ENCODE data around the gene FDX1.
A peak's percentile ranks its signal among the peaks of the same experiment; 100 is the strongest.

FDX1 gene

DNA sequence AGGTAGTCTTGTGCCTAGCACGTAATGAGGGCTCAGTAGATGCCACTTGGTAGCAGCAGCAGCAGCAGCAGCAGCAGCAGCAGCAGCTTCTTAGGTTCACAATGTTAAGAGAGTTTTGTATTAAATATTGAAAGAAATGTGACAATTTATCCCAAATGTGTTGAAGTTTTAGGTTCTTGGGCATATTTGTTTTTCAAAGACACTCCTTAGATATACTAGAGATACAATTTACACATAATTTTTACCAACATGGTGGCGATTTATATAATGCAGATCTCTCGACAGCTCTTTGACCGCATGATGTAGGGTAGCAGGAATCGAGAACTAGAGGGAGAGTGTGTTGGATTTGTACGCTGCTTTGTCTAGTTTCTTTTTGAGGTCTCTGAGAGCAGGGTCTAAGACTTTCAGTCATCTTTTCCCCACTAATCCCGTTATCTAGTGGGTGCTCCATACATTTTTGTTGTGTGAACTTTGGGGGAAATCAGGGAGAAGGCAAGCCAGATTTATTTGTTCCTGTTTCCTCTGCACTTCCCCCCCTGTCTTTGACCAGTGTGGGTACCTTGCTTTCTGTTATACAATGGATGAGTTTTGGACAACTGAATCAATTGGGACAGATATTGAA, 1.4 kb downstream of the FDX1 start:
- DNase-seq (ENCODE audit: low read depth in 2 of 2): no peak

DNA sequence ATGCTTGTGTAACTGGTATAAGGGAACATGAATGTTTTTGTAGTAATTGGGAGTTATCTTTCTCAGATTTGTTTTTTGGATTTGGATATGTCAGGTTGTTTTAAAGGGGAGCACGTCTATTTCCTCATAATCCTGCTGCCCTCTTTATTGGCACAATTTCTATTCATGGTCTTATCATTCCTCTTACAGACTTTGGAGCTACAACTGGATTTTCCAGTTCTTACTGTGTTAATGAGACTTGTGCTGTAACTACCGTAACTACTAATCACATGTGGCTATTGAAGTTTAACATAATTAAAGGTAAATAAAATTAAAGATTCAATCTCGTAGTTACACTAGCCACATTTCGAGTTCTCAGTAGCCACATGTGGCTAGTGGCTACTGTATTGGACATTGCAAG, 1.9 kb downstream of the FDX1 start:
- DNase-seq (ENCODE audit: low read depth in 2 of 2): no peak

DNA sequence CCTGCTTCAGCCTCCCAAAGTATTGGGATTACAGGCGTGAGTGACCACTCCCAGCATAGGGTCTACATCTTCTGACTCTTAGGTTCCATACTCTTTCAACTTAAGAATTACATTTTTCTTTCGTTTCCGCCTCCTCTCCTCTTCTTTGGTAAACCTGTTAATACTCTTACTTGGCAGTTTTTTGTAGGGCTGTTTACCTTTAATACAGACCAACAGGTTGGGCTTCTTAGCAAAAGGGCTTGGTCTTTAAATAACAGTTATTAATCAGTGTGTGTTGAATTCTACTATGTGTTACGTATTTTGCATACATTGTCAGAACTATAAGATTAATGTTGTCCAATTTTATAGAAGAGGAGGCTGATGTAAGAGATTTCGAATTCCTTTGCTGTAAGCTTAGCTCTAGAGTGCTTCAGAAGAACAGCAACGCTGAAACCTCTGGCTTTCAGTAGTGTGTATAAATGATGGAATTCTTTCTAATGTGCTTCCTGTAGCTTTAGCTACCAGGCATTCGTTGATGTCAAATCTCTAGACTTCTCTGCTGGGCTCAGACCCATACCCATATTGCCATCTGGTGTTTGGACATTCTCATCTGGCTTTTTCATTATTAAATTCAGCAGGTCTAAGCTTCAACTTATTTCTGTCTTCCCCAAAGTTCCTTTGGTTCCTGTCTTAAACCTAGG, 3.1 kb downstream of the FDX1 start:
- DNase-seq (ENCODE audit: low read depth in 2 of 2): peak in 1 of 2 experiments; percentile 17

DNA sequence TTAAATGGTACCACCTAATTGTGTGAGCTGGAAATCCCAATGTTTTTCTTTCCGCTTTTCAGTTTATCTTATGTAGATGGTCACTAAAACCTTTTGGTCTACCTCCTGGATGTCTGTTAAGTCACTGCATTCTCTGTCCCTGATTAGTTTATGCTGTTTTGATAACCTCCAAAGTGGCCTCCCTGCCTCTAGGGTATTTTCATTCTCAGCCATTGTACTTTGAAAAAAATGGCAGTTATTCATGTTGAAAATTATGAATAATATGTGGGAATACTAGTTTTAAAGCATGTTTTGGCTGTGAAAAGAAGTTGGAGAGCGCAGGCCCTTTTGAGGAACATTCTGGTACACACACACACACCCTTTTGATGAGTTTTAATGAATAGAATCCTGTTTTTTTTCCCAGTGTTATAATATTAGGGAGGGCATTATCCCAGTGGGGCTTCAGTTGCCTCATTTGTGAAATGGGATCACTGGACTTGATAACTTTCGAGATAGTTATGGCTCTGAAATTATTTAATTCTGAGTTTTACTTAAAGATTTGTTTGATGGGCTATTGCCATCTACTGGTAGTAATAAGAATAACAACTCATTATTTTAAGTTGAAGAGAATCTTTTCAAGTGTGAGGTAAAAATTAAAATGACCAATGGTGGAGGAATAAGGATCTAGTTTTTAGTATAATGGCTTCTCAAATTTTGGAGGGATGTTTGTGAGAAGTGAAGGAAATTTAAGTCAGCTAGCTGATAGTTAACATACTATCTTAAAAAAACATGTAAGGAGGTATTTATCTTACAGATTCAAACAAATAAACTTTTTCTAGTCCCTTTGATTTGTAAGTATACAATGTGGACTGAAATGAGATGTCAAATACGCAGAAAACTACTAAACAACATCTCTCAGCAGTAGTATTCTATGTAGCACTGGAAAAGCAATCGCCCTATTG, 3.9 kb downstream of the FDX1 start:
- DNase-seq (ENCODE audit: low read depth in 2 of 2): peak in 1 of 2 experiments; percentile 20

DNA sequence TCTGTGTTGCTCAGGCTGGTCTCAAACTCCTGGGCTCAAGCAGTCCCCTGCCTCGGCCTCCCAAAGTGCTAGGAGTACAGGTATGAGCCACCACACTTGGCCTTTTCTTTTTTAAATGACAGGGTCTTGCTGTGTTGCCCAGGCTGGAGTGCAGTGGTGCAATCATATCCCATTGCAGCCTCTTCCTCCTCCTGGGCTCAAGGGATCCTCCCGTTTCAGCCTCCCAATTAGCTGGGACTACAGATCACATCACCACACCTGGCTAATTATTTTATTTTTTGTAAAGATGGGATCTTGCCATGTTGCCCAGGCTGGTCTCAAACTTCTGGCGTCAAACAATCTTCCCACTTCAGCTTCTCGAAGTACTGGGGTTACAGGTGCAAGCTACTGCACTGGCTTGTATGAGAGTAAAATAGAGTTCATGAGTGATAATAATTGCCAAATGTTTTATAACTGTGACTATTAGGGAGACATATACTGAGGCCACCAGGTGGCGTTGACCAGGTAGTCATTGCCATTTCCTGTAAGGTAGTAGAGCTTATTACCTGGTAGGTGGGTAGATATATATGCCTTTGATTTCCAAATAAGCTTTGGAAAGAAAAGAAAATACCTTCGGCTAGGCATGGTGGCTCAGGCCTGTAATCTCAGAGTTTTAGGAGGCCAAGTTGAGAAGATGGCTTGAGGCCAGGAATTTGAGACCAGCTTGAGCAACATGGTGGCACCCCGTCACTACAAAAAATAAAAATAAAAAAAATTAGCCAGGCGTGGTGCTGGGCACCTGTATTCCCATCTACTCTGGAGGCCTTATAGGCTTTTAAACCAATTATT, 5.4 kb downstream of the FDX1 start:
- DNase-seq (ENCODE audit: low read depth in 2 of 2): no peak

DNA sequence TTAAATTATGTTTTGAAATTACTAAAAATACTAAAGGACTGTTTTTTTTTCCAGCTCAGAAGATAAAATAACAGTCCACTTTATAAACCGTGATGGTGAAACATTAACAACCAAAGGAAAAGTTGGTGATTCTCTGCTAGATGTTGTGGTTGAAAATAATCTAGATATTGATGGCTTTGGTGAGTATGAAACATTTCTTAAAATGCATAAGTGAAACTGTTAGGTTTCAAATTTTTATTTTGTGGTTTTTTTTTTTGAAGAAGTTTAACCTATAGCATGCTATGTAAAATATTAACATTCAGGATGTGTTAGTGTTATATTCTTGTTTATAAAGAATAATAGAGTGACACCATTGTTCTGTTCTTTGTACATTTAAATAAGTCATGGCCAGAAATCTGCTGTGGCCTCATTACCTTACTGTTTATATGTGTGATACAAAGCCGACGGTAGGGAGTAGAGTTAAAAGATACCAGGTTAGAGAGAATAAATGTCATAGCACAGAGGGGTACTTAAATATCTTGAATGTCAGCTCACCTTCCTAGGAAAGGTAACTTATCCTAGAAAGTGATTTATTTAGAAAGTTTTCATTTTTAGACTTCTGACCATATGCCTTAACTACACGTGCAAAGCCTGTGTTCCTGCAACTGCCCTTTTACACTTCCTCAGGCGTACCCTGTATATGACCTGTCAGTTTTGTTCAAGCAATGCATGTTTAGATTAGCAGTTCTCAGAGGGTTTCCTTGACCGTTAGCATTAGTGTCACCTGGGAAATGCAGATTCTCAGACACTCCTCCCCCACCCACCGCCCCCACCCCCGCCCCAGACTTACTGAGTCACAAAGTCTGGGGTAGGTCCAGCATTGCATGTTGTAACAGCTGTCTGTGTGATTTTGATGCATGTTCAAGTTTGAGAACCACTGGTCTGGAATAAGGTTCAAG, 6.3 kb downstream of the FDX1 start:
- no peak for DNase-seq (ENCODE audit: low read depth in 2 of 2)

DNA sequence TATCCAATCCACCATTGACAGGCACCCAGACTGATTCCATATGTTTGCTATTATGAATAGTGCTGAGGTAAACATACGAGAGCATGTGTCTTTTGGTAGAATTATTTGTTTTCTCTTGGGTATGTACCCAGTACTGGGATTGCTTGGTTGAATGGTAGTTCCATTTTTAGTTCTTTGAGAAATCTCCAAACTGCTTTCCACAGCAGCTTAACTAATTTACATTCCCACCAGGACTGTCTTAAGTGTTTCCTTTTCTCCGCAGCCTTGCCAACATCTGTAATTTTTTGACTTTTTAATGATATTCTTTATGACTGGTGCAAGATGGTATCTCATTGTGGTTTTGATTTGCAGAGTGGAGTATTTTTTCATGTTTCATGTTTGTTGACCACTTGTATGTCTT, 8.3 kb downstream of the FDX1 start:
- peak in 1 of 2 experiments; percentile 10 for DNase-seq (ENCODE audit: low read depth in 2 of 2)

DNA sequence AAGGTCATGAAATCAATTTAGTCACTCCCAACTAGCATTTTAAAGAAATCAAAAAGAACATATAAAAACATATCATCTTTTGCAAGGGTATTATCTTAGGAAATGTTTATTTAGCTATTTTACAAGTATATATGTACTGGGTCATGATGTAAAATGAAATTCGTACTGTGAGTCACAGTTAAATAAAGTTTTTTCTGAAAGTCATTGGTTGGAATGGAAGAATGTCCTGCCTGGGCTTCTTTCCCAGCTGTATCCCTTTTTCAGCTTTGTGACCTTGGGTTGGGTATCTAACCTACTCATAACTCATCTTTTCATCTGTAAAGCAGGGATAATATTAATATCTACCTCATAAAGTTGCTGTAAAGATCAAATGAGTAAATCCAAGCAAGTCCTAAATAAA, 15.7 kb downstream of the FDX1 start:
- DNase-seq (ENCODE audit: low read depth in 2 of 2): no peak

DNA sequence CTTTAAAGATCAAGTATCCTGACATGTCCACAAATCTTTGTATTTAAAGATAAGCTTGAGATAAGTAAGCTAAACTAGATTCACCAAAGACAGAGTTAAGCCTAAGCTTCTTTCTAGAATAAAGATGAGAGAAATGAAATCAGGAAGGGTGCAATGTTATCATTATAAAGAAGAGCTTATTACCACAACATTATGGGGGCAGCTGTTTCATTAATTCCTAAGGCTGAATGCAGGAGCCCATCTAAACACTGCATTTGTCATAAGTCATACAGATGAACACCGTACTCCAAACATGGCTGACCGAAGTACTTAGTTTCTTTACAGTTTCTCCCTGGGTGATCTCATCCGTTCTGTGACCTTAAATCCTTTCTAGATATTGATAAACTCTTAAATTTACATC, 16.3 kb downstream of the FDX1 start:
- DNase-seq (ENCODE audit: low read depth in 2 of 2): no peak

DNA sequence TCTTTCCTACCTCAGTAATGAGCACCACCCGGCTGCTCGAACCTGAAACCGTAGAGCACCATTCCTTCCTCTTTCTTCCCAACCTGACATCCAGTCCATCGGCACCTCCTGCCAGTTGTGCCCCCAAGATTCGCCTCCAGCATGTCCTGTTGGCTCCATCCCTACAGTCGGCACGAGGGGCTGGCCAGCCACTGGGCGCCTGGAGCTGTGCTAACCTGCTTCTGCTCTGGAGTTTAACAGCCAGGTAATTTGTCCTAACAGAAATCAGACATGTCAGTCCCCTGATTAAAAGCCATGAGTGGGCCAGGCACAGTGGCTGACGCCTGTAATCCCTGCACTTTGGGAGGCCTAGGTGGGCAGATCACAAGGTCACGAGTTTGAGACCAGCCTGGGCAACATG, 16.8 kb downstream of the FDX1 start:
- DNase-seq (ENCODE audit: low read depth in 2 of 2): no peak

DNA sequence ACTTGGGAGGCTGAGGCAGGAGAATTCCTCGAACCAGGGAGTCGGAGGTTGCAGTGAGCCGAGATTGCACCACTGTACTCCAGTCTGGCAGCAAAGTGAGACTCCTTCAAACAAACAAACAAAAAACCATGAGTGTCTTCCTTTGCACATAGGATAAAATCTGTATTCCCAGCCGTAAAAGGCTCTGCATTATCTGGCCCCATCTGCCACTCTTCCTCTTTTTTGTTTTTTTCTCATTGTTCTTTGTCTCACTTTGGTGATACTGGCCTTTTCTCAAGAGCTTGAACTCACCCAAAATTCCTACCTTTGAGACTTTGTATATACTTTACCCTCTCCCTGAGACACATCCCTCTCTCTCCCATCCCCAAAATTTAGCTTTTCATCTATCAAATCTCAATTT, 17.6 kb downstream of the FDX1 start:
- no peak for DNase-seq (ENCODE audit: low read depth in 2 of 2)

DNA sequence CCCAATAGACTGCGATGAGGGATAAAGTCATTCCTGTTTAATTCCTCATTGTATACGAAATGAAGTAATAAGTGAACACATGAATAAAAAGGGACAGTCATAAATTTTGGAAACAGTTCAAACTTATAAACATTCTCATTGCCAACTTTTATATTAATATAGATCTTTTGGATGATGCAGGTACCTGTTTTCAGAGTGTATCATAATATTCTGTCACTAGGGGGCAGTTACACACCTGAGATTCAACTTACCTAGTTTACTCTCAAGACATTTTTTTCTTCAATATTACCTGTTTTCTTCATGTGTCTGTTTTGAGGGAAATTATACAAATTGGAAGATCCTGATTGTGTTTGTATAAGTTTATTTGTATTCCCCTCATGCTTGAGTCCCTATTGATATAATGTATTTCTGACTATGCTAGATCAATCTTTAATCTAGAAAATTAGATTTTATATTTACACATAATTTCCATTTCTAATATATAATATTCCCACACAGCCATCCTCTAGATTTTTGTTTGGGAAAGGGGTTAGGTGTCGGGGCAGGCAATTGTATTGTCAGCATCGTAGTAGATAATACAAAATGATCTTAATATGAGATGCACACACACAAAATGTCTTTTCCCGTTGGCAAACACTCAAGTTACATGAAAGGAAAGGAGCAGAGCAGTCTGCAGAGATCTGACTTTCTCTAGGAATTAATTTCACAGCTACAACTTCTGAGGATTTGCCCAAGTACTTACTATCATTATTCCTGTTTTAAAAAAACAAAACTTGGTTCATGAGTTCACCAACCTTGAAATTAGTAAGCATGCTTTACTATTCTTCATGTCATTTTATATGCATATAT, 18.4 kb downstream of the FDX1 start:
- no peak for DNase-seq (ENCODE audit: low read depth in 2 of 2)

DNA sequence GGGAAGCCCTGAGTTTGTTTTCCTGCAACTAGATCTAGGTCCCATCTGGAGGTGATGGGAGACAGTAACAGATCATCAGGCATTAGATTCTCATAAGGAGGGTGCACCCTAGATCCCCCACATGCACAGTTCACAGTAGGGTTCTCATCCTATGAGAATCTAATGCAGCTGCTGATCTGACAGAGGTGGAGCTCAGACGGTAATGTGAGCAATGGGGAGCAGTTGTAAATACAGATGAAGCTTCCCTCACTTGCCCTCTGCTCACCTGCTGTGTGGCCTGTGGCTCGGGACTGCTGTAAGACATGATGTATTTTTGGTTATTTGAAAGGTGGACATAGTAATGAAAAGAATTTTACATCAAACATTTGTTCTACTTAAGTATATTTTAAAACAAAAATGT, 20.5 kb downstream of the FDX1 start:
- no peak for DNase-seq (ENCODE audit: low read depth in 2 of 2)

DNA sequence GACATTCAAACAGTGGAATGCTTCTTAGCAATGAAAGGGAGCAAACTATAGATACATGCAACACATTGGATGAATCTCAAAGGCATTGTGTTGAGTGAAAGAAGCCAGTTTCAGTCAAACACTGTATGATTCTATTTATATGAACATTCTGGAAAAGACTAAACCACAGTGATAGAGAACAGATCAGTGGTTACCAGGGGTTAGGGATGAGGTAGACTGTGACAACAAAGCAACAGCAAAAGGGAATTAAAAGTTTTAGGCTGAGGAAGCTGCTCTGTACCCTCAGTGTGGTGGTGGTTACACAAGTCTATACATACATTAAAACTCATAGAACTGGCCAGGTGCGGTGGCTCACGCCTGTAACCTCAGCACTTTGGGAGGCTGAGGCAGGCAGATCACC, 23.0 kb downstream of the FDX1 start:
- DNase-seq (ENCODE audit: low read depth in 2 of 2): no peak

DNA sequence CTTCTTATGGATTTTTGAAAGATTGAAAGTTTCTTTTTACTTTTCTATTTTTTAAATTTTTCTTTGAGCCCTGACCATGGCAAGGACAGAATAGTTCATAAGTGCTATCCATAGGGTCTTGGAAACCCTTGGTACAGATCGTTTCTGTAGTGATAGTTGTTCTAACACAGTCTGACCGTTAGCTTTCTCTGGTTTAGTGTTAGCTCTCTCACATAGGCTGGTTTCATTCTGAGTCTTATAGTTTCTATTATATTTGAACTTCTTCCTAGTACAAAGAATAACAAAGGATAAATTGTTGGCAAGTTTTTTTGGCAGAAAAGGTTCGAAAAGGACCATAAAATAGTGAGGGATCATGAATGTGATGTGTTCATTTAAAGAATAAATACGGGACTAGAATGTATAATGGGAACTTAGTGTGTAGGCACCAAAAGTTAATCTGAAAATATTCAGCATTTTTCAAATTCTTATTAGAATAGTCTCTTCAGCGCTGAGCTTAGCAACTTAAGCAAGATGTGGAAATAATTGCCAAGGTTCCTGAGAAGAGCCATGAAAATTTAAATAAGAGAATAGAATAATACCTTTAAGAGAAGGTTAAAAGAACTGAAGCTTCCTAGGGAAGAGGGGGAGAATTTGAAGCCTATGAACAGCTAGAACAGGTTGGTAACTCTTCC, 24.1 kb downstream of the FDX1 start:
- no peak for DNase-seq (ENCODE audit: low read depth in 2 of 2)

DNA sequence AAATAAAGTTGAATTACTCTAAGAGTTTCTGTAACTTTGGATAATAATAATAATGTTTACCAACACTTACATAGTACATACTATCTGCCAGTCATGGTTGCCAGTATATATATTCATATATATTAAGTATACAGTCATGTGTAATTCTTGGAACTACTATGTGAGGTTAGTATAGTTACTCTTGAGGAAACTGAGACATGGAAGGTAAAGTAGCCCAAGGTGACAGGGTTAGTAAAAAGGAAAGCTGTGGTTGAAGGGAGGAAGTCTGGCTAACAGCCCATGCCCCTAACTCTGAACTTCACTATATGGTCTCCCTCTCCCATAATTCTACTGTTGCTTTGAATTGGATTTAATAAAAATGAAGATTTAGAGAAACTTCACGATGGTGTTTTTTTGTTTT, 24.9 kb downstream of the FDX1 start:
- DNase-seq (ENCODE audit: low read depth in 2 of 2): no peak

DNA sequence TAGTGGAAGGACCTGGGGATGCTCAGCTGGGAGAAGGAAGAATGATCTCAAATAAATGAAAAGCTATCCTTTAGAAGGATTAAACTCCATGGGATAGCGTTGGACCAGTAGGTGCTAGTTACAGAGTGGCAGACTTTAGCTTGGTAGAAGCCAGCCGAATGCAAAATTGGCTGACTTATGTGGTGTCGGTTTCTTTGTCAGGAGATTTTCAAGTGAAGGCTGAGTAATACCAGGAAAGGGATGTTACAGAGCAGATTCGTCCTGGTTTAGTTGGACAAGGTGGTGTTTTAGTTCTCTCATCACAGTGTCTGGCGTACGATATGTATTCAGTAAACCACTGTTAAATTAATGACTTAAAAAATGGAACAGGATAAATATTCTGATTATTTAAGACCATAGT, 26.0 kb downstream of the FDX1 start:
- no peak for DNase-seq (ENCODE audit: low read depth in 2 of 2)

DNA sequence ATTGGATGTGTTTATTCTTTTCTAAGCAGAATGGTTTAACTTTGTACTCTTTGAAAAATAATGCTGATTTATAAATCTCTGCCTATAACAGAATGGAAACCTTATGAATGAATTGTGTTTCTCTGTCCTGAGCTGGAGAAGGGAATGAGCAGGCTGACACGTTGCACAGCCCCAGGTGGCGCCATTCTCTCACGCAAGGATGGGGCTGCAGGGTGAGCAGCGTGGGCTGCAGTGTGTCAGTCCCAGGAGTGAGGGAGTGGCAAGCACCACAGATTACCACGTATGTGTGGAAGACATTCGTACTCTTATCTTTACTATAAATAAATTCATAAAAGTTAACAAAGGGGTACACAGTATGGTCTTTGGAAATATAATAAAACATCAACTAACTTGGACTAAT, 33.4 kb downstream of the FDX1 start:
- DNase-seq (ENCODE audit: low read depth in 2 of 2): no peak

DNA sequence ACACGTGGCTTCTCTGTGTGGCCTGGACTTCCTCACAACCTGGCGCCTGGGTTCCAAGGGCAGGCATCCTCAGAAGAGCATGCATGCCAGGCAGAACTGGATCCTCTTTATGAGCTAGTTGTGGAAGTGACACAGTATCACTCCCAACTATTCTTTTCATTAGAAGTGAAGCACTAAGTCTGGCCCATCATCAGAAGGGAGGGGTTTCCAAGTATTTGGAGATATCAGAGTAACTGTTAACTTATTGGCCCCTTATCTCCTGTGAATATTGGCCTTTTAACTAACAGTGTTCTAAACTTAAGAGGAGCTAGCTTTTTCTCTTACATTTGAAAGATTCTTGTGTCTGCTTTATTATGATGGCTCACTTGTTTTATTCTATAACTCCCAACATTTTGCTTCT, 35.5 kb downstream of the FDX1 start:
- DNase-seq (ENCODE audit: low read depth in 2 of 2): no peak
